ENCODE measurements around the gene ARHGAP6.

- TF ChIP-seq CTCF (IDR thresholded peaks at IDR 0.05) (no peak), POLR2AphosphoS5 (IDR thresholded peaks at IDR 0.05) (no peak), EP300 (IDR thresholded peaks at IDR 0.05) (no peak), POLR2A (IDR thresholded peaks at IDR 0.05) (no peak)
Measured at GRCh38 chrX:11365426-11365825, 300.3 kb downstream of the ARHGAP6 start.

All from upper lobe of left lung (tissue), 4 donors.